GM23338 (cell line): ENCODE data around the gene BBLN. TPM values are rescaled to one million over a fixed set of nuclear protein-coding genes. Genes with fewer than 3 reads are reported as not detected.
"Not testable (repeated sequence)": the region's sequence is repeated elsewhere in the genome, so short reads cannot be mapped to it uniquely, and the experiment has no call there.

Source experiments
- ATAC-seq: fragments of 200-7000 bp; cut with Tn5 transposase; 3 replicates; pipeline ENCODE4 v1.9.1; 2020
- DNase-seq: peaks from one replicate; pipeline ENCODE4 v3.0.0-alpha.2; 2015; ENCODE audit warnings: low spot score
- H2AFZ ChIP-seq: fragments of 200-600 bp; sonication (generic); 2 replicates; pipeline ENCODE4 v1.8.0; 2016; ENCODE audit warnings: antibody characterized with exemption, mild to moderate bottlenecking, moderate library complexity
- H3F3A ChIP-seq: fragments of 200-600 bp; sonication (generic); replicated peaks from 2 replicates; pipeline ENCODE4 v1.8.0; 2017; ENCODE audit warnings: antibody characterized with exemption, mixed run types, low read depth
- H3K27ac ChIP-seq: fragments of 200-600 bp; sonication (generic); 2 replicates; pipeline ENCODE4 v1.6.1; 2016; ENCODE audit warnings: low read depth
- H3K27me3 ChIP-seq: fragments of 200-600 bp; sonication (generic); 2 replicates; pipeline ENCODE4 v1.8.0; 2016; ENCODE audit warnings: mild to moderate bottlenecking, mixed run types, moderate library complexity; ENCODE audit not compliant: insufficient read depth
- H3K36me3 ChIP-seq: fragments of 200-600 bp; sonication (generic); 2 replicates; pipeline ENCODE4 v1.8.0; 2016; ENCODE audit warnings: mild to moderate bottlenecking; ENCODE audit not compliant: insufficient read depth
- H3K4me1 ChIP-seq: fragments of 200-600 bp; sonication (generic); 2 replicates; pipeline ENCODE4 v1.8.0; 2016; ENCODE audit warnings: mild to moderate bottlenecking, moderate library complexity; ENCODE audit not compliant: insufficient read depth
- H3K4me2 ChIP-seq: fragments of 200-600 bp; sonication (generic); 2 replicates; pipeline ENCODE4 v1.7.1; 2017; ENCODE audit warnings: mixed run types
- H3K4me3 ChIP-seq: fragments of 200-600 bp; sonication (generic); 2 replicates; pipeline ENCODE4 v1.6.1; 2016; ENCODE audit warnings: mixed run types
- H3K79me2 ChIP-seq: fragments of 200-600 bp; sonication (generic); replicated peaks from 2 replicates; pipeline ENCODE4 v1.8.0; 2017; ENCODE audit warnings: mild to moderate bottlenecking; ENCODE audit not compliant: insufficient read depth
- H3K9me2 ChIP-seq: fragments of 200-600 bp; sonication (generic); 2 replicates; pipeline ENCODE4 v1.8.0; 2017; ENCODE audit not compliant: insufficient read depth
- H4K20me1 ChIP-seq: fragments of 200-600 bp; sonication (generic); replicated peaks from 2 replicates; pipeline ENCODE4 v1.8.0; 2017; ENCODE audit warnings: mild to moderate bottlenecking; ENCODE audit not compliant: insufficient read depth
- H3K27ac Mint-ChIP-seq: 2 replicates; pipeline ENCODE4 v1.8.0; 2020; ENCODE audit warnings: inconsistent platforms, mild to moderate bottlenecking, moderate library complexity, mixed read lengths
- H3K27me3 Mint-ChIP-seq: 3 replicates; pipeline ENCODE4 v1.8.0; 2022; ENCODE audit warnings: low read depth, mild to moderate bottlenecking, moderate library complexity, mixed read lengths, inconsistent platforms; ENCODE audit not compliant: insufficient read depth, poor library complexity
- H3K36me3 Mint-ChIP-seq: 3 replicates; pipeline ENCODE4 v1.8.0; 2021; ENCODE audit warnings: low read depth, mild to moderate bottlenecking, inconsistent platforms, moderate library complexity, mixed read lengths
- H3K4me1 Mint-ChIP-seq: 3 replicates; pipeline ENCODE4 v1.8.0; 2020; ENCODE audit warnings: mild to moderate bottlenecking, inconsistent platforms, mixed read lengths
- H3K4me3 Mint-ChIP-seq: 3 replicates; pipeline ENCODE4 v1.8.0; 2021; ENCODE audit warnings: moderate library complexity, mild to moderate bottlenecking, inconsistent platforms, mixed read lengths
- H3K9me3 Mint-ChIP-seq: 3 replicates; pipeline ENCODE4 v1.8.0; 2020; ENCODE audit warnings: moderate library complexity, mild to moderate bottlenecking, inconsistent platforms, mixed read lengths
- CREB1 ChIP-seq: fragments of 250-450 bp; sonication (Bioruptor Pico); IDR thresholded peaks from 2 replicates; pipeline ENCODE4 v1.5.0; 2020; ENCODE audit warnings: low read depth, mild to moderate bottlenecking, moderate library complexity
- CTCF ChIP-seq, 2 experiments: fragments of 200-600 bp in 1 of 2; sonication (generic) in 1 of 2; conservative IDR thresholded peaks; 2 replicates each; pipeline versions ENCODE4 v1.5.1 to v1.6.1; 2016 to 2017; ENCODE audit warnings: antibody characterized with exemption in 2 of 2, low read depth in 2 of 2, mild to moderate bottlenecking in 2 of 2, moderate library complexity in 1 of 2
- ETS1 ChIP-seq: IDR thresholded peaks from 2 replicates; pipeline ENCODE4 v1.6.1; 2016; ENCODE audit warnings: antibody characterized with exemption
- EZH2phosphoT487 ChIP-seq: fragments of 200-600 bp; sonication (generic); IDR thresholded peaks from one replicate; pipeline ENCODE4 v1.8.1; 2018; ENCODE audit warnings: antibody characterized with exemption; ENCODE audit not compliant: unreplicated experiment
- JUNB ChIP-seq: IDR thresholded peaks from one replicate; pipeline ENCODE4 v1.6.1; 2016; ENCODE audit warnings: antibody characterized with exemption; ENCODE audit not compliant: unreplicated experiment
- POLR2AphosphoS5 ChIP-seq: IDR thresholded peaks from 2 replicates; pipeline ENCODE4 v1.6.1; 2016; ENCODE audit warnings: antibody characterized with exemption, low read depth
- ZNF114 ChIP-seq: fragments of 250-450 bp; sonication (Bioruptor Pico); IDR thresholded peaks from 2 replicates; pipeline ENCODE4 v1.5.0; 2020; ENCODE audit warnings: mild to moderate bottlenecking, moderate library complexity
- ZNF462 ChIP-seq: fragments of 250-450 bp; sonication (Bioruptor Pico); IDR thresholded peaks from 2 replicates; pipeline ENCODE4 v1.5.0; 2020; ENCODE audit warnings: mild to moderate bottlenecking, moderate library complexity
- polyA plus RNA-seq: library from polyadenylated mRNA; unstranded; fragments of >200 nt; fragmentation: Nextera tagmentation; extraction: Ambion mirVana; gene quantifications from 2 replicates; pipeline ENCODE4 v1.2.1, GENCODE V29; 2016
- total RNA-seq: library from RNA; depleted of rRNA; stranded (reverse); fragments of >200 nt; shearing (Covaris generic); gene quantifications from 2 replicates; pipeline ENCODE4 v1.2.3, GENCODE V29; 2014

BBLN gene
- total and polyA plus RNA-seq, 2 experiments from 2014 or later = 171 to 246 TPM

- DNase-seq, H3K79me2 ChIP-seq, H3F3A ChIP-seq, H3K9me3 Mint-ChIP-seq, H3K4me3 Mint-ChIP-seq, H3K27ac Mint-ChIP-seq, H3K4me1 ChIP-seq, H3K4me3 ChIP-seq, H3K27me3 ChIP-seq, H3K36me3 ChIP-seq, ATAC-seq, H3K9me2 ChIP-seq, H3K27ac ChIP-seq, H3K4me2 ChIP-seq, H2AFZ ChIP-seq, H3K27me3 Mint-ChIP-seq: not testable (repeated sequence)
- Mint-ChIP-seq H3K36me3 (peaks cover 35% of the 10 kb centered on the region), H3K4me1 (peaks cover 13% of the 10 kb centered on the region)
- peaks cover 11% of the 10 kb centered on the region for H4K20me1 ChIP-seq
Measured at GRCh38 chr9:128111726-128112125, 48.3 kb upstream of the BBLN start.

- Histone ChIP-seq H3K36me3 (no peaks in the 10 kb centered on the region), H3K27me3 (no peaks in the 10 kb centered on the region), H3K4me1 (peaks cover 10% of the 10 kb centered on the region; the same call in 1 of the 2 replicates), H2AFZ (no peak overlapping the region), H3K9me2 (no peaks in the 10 kb centered on the region), H3F3A (peaks cover 8% of the 10 kb centered on the region; the same call in 1 of the 2 replicates), H3K4me2 (no peak overlapping the region), H4K20me1 (no peaks in the 10 kb centered on the region; the same call in 1 of the 2 replicates), H3K27ac (no peak overlapping the region), H3K79me2 (no peaks in the 10 kb centered on the region), H3K4me3 (no peak overlapping the region)
- Mint-ChIP-seq H3K4me3 (no peak overlapping the region; the same call in 2 of the 3 replicates), H3K27me3 (peaks cover 10% of the 10 kb centered on the region), H3K36me3 (peaks cover 21% of the 10 kb centered on the region), H3K4me1 (peaks cover 18% of the 10 kb centered on the region), H3K27ac (no peak overlapping the region), H3K9me3 (no peaks in the 10 kb centered on the region)
- ATAC-seq = no peak
- DNase-seq = no peak
- TF ChIP-seq CTCF (conservative IDR thresholded peaks at IDR 0.05; ENCODE audit: low read depth in 2 of 2) (no peak), POLR2AphosphoS5 (no peak), CREB1 (CRISPR knock-in tag) (no peak), EZH2phosphoT487 (no peak), JUNB (no peak), ETS1 (no peak), ZNF462 (CRISPR knock-in tag) (no peak), ZNF114 (CRISPR knock-in tag) (no peak)
Measured at GRCh38 chr9:128113526-128114325, 46.3 kb upstream of the BBLN start.
